ENCODE data around the gene PTPN3. TPM values are rescaled to one million over a fixed set of nuclear protein-coding genes. Genes with fewer than 3 reads are reported as not detected.
"Not testable (repeated sequence)": the region's sequence is repeated elsewhere in the genome, so short reads cannot be mapped to it uniquely, and the experiment has no call there.

PTPN3 gene
- total RNA-seq, 1 donor from 2014 or later = 48.5 TPM

DNA sequence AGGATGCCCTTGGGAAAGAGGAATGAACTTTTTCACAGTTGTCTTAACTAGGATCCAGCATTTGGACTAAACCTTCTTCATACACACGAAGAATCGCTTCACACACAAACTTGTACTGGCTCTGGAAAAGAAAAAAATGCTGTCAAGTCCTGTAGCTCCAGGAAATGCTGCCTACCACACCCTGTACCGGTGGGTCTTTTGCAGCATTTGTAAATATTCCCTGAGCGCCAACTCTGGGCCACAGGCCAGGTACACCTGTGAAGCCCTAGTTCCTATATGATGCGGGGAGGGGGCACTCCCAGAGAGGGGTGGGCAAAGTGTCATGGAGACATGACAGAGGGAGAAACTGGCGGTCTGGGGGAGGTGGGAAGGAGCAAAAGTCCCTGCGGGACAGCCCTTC lies 118.6 kb downstream of the PTPN3 start:
- intact Hi-C loops (cut with micrococcal nuclease) = no loop called here
- ATAC-seq = no peak
- DNase-seq = no peak

DNA sequence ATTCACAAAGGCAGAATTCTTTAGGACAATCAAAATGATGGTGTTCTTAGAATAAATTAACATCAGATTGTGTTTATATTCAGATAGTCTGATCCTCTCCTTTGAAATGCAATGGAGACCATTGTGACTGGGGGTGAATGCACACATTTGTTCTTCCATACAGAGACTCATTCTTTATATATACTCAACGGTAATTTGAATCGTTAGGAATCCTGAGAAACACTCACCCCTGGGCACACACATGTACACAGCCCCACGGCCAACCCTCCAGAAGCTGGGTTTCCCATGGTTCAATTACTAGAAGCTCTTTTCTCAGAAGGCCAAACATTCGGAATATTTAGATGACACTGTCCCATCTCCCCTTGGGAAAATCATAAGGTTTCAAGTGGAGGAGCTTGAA lies 119.8 kb downstream of the PTPN3 start:
- intact Hi-C loops (cut with micrococcal nuclease) = no loop called here
- ATAC-seq = no peak
- no peak for DNase-seq

DNA sequence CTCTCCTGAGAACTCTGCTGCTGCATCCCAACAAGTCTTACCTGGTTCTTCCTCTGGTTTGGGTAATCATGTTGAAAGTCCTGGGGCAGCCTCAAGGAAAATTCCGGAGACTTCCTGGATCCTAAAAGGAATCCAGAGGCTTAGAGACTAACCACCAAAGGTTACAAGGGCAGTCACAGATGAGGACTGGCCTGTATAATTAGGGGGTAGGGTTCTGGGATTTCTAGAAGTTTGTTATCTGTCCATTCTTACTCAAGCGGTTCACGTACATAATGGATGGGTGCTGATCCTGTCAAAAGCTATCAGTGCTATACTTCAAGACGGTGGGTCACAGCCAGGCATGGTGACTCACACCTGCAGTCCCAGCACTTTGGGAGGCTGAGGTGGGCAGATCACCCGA lies 125.9 kb downstream of the PTPN3 start:
- ATAC-seq = no peak
- intact Hi-C loops (cut with micrococcal nuclease) = no loop called here
- no peak for DNase-seq

GRCh38 chr9:109371374-109371773 lies 126.7 kb downstream of the PTPN3 start:
- DNase-seq = no peak
- no peak for ATAC-seq

DNA sequence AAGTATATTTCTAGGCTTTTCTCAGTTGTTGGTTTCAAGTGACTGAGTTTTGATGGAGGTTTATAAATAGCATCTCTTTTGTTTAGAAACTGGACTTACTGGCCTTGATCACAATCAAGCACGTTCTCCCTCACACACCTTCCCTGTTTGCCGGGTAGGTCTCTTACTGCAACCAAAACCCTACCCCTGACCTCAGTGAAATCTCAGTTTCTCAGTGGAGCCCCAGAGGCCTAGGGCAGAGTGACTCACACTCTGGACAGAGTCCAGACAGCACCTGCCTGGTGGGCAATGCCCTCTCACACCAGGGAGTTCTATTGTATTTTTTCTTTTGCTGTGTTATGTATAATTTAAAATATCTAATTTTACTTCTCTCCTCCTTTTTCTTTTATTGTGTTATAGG lies 128.8 kb downstream of the PTPN3 start:
- no peak for ATAC-seq
- intact Hi-C loops (cut with micrococcal nuclease) = no loop called here
- no peak for DNase-seq

More at GRCh38 chr9:109371374-109371773, 126.7 kb downstream of the PTPN3 start:
- intact Hi-C loops (cut with micrococcal nuclease) = no loop called here

DNA sequence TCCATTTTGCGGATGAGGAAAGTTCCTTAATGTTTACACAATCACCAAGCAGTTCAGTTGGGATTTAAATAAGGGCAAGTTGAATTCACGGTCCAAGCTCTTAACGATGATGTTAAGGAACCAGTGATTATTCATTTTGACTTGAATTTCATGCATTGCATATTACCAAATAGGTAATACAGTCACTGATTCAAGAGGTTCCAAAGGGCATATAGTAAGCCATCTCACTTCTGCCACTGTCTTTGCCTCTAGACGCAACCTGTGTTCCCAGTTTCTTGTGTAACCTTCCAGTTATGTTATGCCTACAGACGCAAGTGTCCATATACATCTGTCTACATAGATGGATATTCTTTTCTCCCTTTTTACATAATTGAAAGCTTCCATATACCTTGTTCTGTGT lies 137.3 kb downstream of the PTPN3 start:
- intact Hi-C loops (cut with micrococcal nuclease) = no loop called here
- no peak for DNase-seq
- no peak for ATAC-seq

- DNase-seq; ATAC-seq; intact Hi-C loops (cut with micrococcal nuclease): not testable (repeated sequence)
Measured at GRCh38 chr9:109358968-109359603, 139.0 kb downstream of the PTPN3 start.

DNA sequence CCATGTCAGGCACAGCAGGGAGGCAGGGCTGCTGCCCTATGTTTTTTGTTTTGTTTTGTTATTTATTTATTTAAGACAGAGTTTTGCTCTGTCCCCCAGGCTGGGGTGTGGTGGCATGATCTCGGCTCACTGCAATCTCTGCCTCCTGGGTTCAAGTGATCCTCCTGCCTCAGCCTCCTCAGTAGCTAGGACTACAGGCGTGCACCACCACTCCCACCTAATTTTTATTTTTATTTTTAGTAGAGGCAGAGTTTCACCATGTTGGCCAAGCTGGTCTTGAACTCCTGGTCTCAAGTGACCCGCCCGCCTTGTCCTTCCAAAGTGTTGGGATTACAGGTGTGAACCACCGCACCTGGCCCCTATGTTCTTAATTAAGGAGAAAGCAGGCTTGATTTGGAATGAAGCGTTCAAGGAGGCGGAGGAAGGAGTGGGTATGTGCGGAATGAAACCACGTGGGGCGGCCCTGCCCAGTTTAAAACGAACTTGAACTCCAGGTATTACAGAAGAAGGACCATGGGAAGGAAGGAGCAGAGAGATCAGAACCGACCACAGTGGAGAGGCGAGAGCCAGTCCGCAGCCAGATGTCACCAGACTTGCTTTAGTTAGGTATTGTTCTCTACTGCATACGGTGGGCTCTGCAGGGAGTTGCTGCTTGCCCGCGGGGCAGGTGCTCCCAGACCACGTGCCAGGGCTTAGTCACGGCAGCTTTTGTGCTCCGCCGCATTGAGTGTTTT lies 142.4 kb downstream of the PTPN3 start:
- intact Hi-C loops (cut with micrococcal nuclease) = no loop called here
- ATAC-seq = no peak
- DNase-seq = no peak

DNA sequence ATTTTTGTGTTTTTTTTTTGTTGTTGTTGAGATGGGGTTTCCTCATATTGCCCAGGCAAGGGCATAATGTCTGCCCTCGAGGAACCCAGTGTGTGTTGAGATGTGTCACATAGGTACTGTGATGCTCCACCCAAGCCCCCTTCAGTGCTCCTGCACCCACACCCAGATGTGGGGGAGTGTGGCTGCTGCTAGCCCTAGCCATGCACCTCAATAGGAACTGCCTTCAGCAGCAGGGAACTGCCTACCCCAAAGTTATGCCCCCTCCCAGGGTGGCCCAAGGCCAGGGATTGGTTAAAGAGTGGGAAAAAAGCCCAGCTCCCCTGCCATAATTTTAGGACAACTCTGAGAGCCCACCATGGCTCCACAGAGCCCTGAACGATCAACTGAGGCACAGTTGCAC lies 143.9 kb downstream of the PTPN3 start:
- intact Hi-C loops (cut with micrococcal nuclease) = no loop called here

DNA sequence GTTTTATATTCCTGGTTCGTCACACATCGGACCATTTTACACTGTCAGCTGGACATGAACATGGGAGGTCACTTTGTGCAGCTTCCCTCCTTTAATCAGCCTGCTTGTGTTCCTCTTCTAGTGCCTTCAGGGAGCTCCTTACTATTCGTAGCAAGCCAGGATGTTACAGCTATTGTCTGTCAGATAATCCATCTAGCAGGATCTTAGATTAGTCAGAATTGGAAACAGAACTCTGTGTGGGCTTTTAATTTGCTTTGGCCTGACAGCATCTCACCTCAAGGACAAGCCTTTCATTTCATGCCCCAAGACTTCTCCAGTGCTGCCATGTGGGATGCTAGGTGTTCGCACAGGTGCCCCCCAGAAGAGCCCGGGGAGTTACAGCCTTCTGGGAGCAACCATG lies 147.1 kb downstream of the PTPN3 start:
- ATAC-seq (no peak), DNase-seq (no peak)
- intact Hi-C loops (cut with micrococcal nuclease) = no loop called here

More for the DNA sequence above, 143.9 kb downstream of the PTPN3 start:
- DNase-seq (no peak), ATAC-seq (no peak)

- intact Hi-C loops (cut with micrococcal nuclease) = no loop called here
- peak; percentile 40 for ATAC-seq
- DNase-seq = no peak
Measured at GRCh38 chr9:109349421-109349846, 148.7 kb downstream of the PTPN3 start.

- DNase-seq (no peak), ATAC-seq (no peak)
- intact Hi-C loops (cut with micrococcal nuclease) = no loop called here
Measured at GRCh38 chr9:109346904-109347303, 151.2 kb downstream of the PTPN3 start.

DNA sequence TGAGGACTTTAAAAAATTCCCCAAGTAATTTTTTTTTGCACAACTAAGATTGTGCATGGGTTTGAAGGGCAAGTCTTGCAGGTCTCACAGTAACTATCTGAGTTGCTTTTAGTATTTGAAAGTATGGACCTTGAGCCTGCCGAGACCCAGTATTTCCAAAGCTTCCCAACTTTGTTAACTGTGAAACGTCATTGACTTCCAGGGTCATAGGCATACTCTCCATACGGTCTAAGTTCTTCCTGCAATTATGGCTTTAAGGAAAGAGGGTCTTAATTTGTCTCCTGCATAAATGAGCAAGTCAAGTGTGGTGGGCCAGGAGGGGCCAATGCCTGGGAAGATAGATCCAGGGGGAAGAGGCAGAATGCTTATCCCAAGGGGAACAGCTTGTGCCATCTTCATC lies 153.2 kb downstream of the PTPN3 start:
- ATAC-seq = no peak

DNA sequence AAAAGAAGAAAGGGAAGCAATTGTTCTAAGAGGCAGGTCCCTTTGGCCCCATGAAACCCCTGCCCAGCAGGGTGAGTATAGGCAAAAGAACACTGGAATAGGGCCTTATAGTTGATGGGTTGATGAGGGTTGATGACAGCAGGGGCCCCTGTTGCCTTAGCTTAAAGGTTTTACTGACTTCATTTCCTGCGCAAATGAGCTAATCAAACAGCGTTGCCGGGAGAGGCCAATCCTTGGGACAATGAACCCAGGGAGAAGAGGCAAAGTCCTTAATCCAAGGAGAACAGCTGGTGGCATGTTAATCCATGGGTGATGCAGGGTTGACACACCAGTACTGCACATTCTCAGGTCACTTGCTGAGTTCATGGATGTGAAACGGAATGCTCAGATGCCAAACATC lies 155.2 kb downstream of the PTPN3 start:
- DNase-seq = no peak
- ATAC-seq = no peak
- intact Hi-C loops (cut with micrococcal nuclease) = no loop called here

More for the DNA sequence above, 153.2 kb downstream of the PTPN3 start:
- intact Hi-C loops (cut with micrococcal nuclease) = no loop called here
- no peak for DNase-seq

GRCh38 chr9:109341561-109341960 lies 156.5 kb downstream of the PTPN3 start:
- DNase-seq (no peak), ATAC-seq (no peak)
- intact Hi-C loops (cut with micrococcal nuclease) = no loop called here

- DNase-seq; ATAC-seq; intact Hi-C loops (cut with micrococcal nuclease): not testable (repeated sequence)
Measured at GRCh38 chr9:109340979-109341378, 157.1 kb downstream of the PTPN3 start.

GRCh38 chr9:109336409-109336808 lies 161.7 kb downstream of the PTPN3 start:
- intact Hi-C loops (cut with micrococcal nuclease) = no loop called here
- ATAC-seq (no peak), DNase-seq (no peak)

GRCh38 chr9:109335929-109336328 lies 162.2 kb downstream of the PTPN3 start:
- no peak for ATAC-seq

GRCh38 chr9:109335121-109335520 lies 163.0 kb downstream of the PTPN3 start:
- intact Hi-C loops (cut with micrococcal nuclease) = no loop called here
- no peak for DNase-seq
- no peak for ATAC-seq

More at GRCh38 chr9:109335929-109336328, 162.2 kb downstream of the PTPN3 start:
- DNase-seq = no peak
- intact Hi-C loops (cut with micrococcal nuclease) = no loop called here

DNA sequence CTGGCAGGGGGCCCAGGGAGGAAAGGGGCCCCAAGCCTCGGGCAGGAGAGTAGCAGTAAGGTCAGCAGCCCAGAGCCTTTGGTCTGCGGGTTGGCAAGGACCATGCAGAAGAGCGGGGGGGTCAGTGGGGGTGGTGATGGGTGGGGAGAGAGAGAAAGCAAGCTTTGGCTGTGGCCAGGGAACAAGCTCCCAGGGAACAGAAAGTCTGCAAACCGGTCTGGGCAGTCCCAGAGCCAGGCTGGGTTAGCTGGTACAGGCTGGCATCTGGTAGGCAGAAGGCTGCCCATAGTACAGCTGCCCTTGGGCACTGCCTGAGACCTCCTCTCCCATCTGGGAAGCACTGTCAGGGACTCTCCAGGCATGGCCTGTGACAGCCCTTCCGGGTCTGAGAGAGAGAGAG lies 166.8 kb downstream of the PTPN3 start:
- peak; percentile 57 for DNase-seq
- peak; percentile 90 for ATAC-seq
- intact Hi-C loops (cut with micrococcal nuclease) = no loop called here
